HEK293 (cell line): ENCODE measurements around the gene IGF1R.

ENCODE experiments used
- CTCF ChIA-PET: fragments of 350-600 bp; formaldehyde crosslinking; extraction: SDS; loops from one replicate; lab custom pipeline; 2021; ENCODE audit warnings: antibody characterized with exemption; lab: Yijun Ruan, JAX
- POLR2A ChIA-PET: fragments of 300-600 bp; formaldehyde crosslinking; extraction: SDS; loops from one replicate; lab custom pipeline; 2020; ENCODE audit warnings: antibody characterized with exemption, inconsistent platforms; lab: Yijun Ruan, JAX
- H3K27ac ChIP-seq: fragments of 200-500 bp; sonication (Bioruptor generic); 2 replicates; pipeline ENCODE4 v1.5.1; 2014; ENCODE audit warnings: low read depth, low read length, control low read depth, inconsistent platforms; ENCODE audit errors: extremely low read depth
- H3K36me3 ChIP-seq, 2 experiments: fragments of 200-500 bp in 1 of 2; sonication (Bioruptor generic) in 1 of 2; 1 replicate in 1 of 2; 2 replicates in 1 of 2; pipeline ENCODE4 v1.5.1; 2014 to 2017; ENCODE audit warnings: inconsistent platforms in 2 of 2, low read length in 2 of 2; ENCODE audit not compliant: control insufficient read depth in 2 of 2, insufficient read depth in 1 of 2
- H3K4me1 ChIP-seq: fragments of 200-500 bp; sonication (Bioruptor generic); 2 replicates; pipeline ENCODE4 v1.5.1; 2014; ENCODE audit warnings: mild to moderate bottlenecking, low read length, inconsistent platforms; ENCODE audit not compliant: control insufficient read depth, insufficient read depth
- H3K4me3 ChIP-seq: 2 replicates; pipeline ENCODE4 v1.5.1; 2011; ENCODE audit warnings: low read depth, mild to moderate bottlenecking, control low read depth, low read length, moderate library complexity
- H3K9me3 ChIP-seq: fragments of 200-500 bp; sonication (Bioruptor generic); 2 replicates; pipeline ENCODE4 v1.5.1; 2014; ENCODE audit warnings: low read depth, low read length, inconsistent platforms; ENCODE audit not compliant: control insufficient read depth, insufficient read depth
- EGR2 ChIP-seq: fragments of 450-650 bp; formaldehyde crosslinking; IDR thresholded peaks from 2 replicates; pipeline ENCODE4 v1.5.1; 2016; ENCODE audit warnings: low read depth, missing biosample characterization, missing genetic modification characterization
- GLIS1 ChIP-seq: fragments of 450-650 bp; formaldehyde crosslinking; IDR thresholded peaks from 2 replicates; pipeline ENCODE4 v1.5.1; 2016; ENCODE audit warnings: missing biosample characterization, missing genetic modification characterization
- KLF10 ChIP-seq: fragments of 450-650 bp; IDR thresholded peaks from 2 replicates; pipeline ENCODE4 v1.5.1; 2018; ENCODE audit warnings: missing biosample characterization, mild to moderate bottlenecking, missing genetic modification characterization
- OSR2 ChIP-seq: fragments of 450-650 bp; formaldehyde crosslinking; IDR thresholded peaks from 2 replicates; pipeline ENCODE4 v1.5.1; 2016; ENCODE audit warnings: missing biosample characterization, missing genetic modification characterization
- PRDM10 ChIP-seq: fragments of 450-650 bp; formaldehyde crosslinking; IDR thresholded peaks from 2 replicates; pipeline ENCODE4 v1.5.1; 2016; ENCODE audit warnings: missing biosample characterization, missing genetic modification characterization
- SCRT1 ChIP-seq: fragments of 450-650 bp; formaldehyde crosslinking; IDR thresholded peaks from 2 replicates; pipeline ENCODE4 v1.5.1; 2016; ENCODE audit warnings: missing biosample characterization, missing genetic modification characterization, borderline replicate concordance
- SCRT2 ChIP-seq: fragments of 450-650 bp; formaldehyde crosslinking; IDR thresholded peaks from 2 replicates; pipeline ENCODE4 v1.5.1; 2016; ENCODE audit warnings: missing biosample characterization, missing genetic modification characterization
- SP2 ChIP-seq: fragments of 450-650 bp; formaldehyde crosslinking; IDR thresholded peaks from 2 replicates; pipeline ENCODE4 v1.5.1; 2016; ENCODE audit warnings: missing biosample characterization, missing genetic modification characterization
- SP3 ChIP-seq: fragments of 450-650 bp; formaldehyde crosslinking; IDR thresholded peaks from 2 replicates; pipeline ENCODE4 v1.5.1; 2016; ENCODE audit warnings: missing biosample characterization, missing genetic modification characterization
- SP7 ChIP-seq: fragments of 450-650 bp; formaldehyde crosslinking; IDR thresholded peaks from 2 replicates; pipeline ENCODE4 v1.5.1; 2016; ENCODE audit warnings: missing biosample characterization, missing genetic modification characterization
- TCF7L2 ChIP-seq: IDR thresholded peaks from 2 replicates; pipeline ENCODE4 v1.6.1; 2011; ENCODE audit warnings: low read depth, mild to moderate bottlenecking, inconsistent platforms, low read length, moderate library complexity, borderline replicate concordance
- WT1 ChIP-seq: fragments of 450-650 bp; formaldehyde crosslinking; IDR thresholded peaks from 2 replicates; pipeline ENCODE4 v1.5.1; 2016; ENCODE audit warnings: missing biosample characterization, missing genetic modification characterization
- ZBTB44 ChIP-seq: fragments of 450-650 bp; IDR thresholded peaks from 2 replicates; pipeline ENCODE4 v1.5.1; 2018; ENCODE audit warnings: missing biosample characterization, mild to moderate bottlenecking, missing genetic modification characterization
- ZBTB48 ChIP-seq: fragments of 450-650 bp; formaldehyde crosslinking; IDR thresholded peaks from 2 replicates; pipeline ENCODE4 v1.5.1; 2016; ENCODE audit warnings: missing biosample characterization, missing genetic modification characterization
- ZFP41 ChIP-seq: fragments of 450-650 bp; formaldehyde crosslinking; IDR thresholded peaks from 2 replicates; pipeline ENCODE4 v1.5.1; 2016; ENCODE audit warnings: missing biosample characterization, missing genetic modification characterization, borderline replicate concordance
- ZNF132 ChIP-seq: fragments of 450-650 bp; formaldehyde crosslinking; IDR thresholded peaks from 2 replicates; pipeline ENCODE4 v1.5.1; 2017; ENCODE audit warnings: missing biosample characterization, missing genetic modification characterization, borderline replicate concordance
- ZNF155 ChIP-seq: fragments of 450-650 bp; formaldehyde crosslinking; IDR thresholded peaks from 2 replicates; pipeline ENCODE4 v1.5.1; 2016; ENCODE audit warnings: missing biosample characterization, missing genetic modification characterization
- ZNF18 ChIP-seq: fragments of 450-650 bp; formaldehyde crosslinking; IDR thresholded peaks from 2 replicates; pipeline ENCODE4 v1.5.1; 2016; ENCODE audit warnings: missing biosample characterization, missing genetic modification characterization
- ZNF211 ChIP-seq: fragments of 450-650 bp; formaldehyde crosslinking; IDR thresholded peaks from 2 replicates; pipeline ENCODE4 v1.5.1; 2016; ENCODE audit warnings: low read depth, missing biosample characterization, missing genetic modification characterization
- ZNF248 ChIP-seq: fragments of 450-650 bp; formaldehyde crosslinking; IDR thresholded peaks from 2 replicates; pipeline ENCODE4 v1.5.1; 2017; ENCODE audit warnings: missing biosample characterization, missing genetic modification characterization
- ZNF341 ChIP-seq: fragments of 450-650 bp; formaldehyde crosslinking; IDR thresholded peaks from 2 replicates; pipeline ENCODE4; 2016; ENCODE audit warnings: low read depth, missing biosample characterization, missing genetic modification characterization
- ZNF354C ChIP-seq: fragments of 450-650 bp; formaldehyde crosslinking; IDR thresholded peaks from 2 replicates; pipeline ENCODE4 v1.5.1; 2016; ENCODE audit warnings: missing biosample characterization, missing genetic modification characterization, low read depth, borderline replicate concordance
- ZNF366 ChIP-seq: fragments of 450-650 bp; formaldehyde crosslinking; conservative IDR thresholded peaks from 2 replicates; pipeline ENCODE4 v1.5.1; 2016; ENCODE audit warnings: missing biosample characterization, missing genetic modification characterization
- ZNF404 ChIP-seq: fragments of 450-650 bp; formaldehyde crosslinking; IDR thresholded peaks from 2 replicates; pipeline ENCODE4 v1.5.1; 2017; ENCODE audit warnings: missing biosample characterization, missing genetic modification characterization
- ZNF48 ChIP-seq: fragments of 450-650 bp; formaldehyde crosslinking; IDR thresholded peaks from 2 replicates; pipeline ENCODE4 v1.5.1; 2016; ENCODE audit warnings: missing biosample characterization, missing genetic modification characterization
- ZNF501 ChIP-seq: fragments of 450-650 bp; formaldehyde crosslinking; IDR thresholded peaks from 2 replicates; pipeline ENCODE4 v1.5.1; 2016; ENCODE audit warnings: missing biosample characterization, missing genetic modification characterization
- ZNF561 ChIP-seq: fragments of 450-650 bp; IDR thresholded peaks from 2 replicates; pipeline ENCODE4 v1.5.1; 2018; ENCODE audit warnings: missing biosample characterization, missing genetic modification characterization, borderline replicate concordance
- ZNF629 ChIP-seq: fragments of 450-650 bp; formaldehyde crosslinking; IDR thresholded peaks from 2 replicates; pipeline ENCODE4 v1.5.1; 2017; ENCODE audit warnings: missing biosample characterization, missing genetic modification characterization
- ZNF660 ChIP-seq: fragments of 450-650 bp; IDR thresholded peaks from 2 replicates; pipeline ENCODE4 v1.5.1; 2018; ENCODE audit warnings: missing biosample characterization, mild to moderate bottlenecking, missing genetic modification characterization
- ZNF785 ChIP-seq: fragments of 450-650 bp; formaldehyde crosslinking; IDR thresholded peaks from 2 replicates; pipeline ENCODE4 v1.5.1; 2016; ENCODE audit warnings: missing biosample characterization, missing genetic modification characterization

The IGF1R gene

GRCh38 chr15:98872774-98873173 is 224.4 kb downstream of the IGF1R start:
- ChIA-PET POLR2A (no interaction called here), CTCF (interaction anchor here (0.6 to 3.5 kb wide), 14 partner anchors 8 to 354 kb away, joined by 3 to 32 read pairs (median 5); no protein-coding TSS in a partner anchor)
- Histone ChIP-seq H3K4me1 (peaks cover 32% of the 10 kb centered on the region), H3K4me3 (no peak overlapping the region), H3K36me3 (no peaks in the 10 kb centered on the region), H3K27ac (no peak overlapping the region), H3K9me3 (no peaks in the 10 kb centered on the region)
- TF ChIP-seq SCRT1 (no peak), ZNF629 (tag by site-specific recombination) (no peak), ZNF248 (tag by site-specific recombination) (no peak), WT1 (tag by site-specific recombination) (no peak), OSR2 (tag by site-specific recombination) (0 out of 2 replicates have a peak, but pooled peaks have one; percentile 25), ZNF155 (tag by site-specific recombination) (no peak), ZNF660 (tag by site-specific recombination) (no peak), ZBTB48 (tag by site-specific recombination) (0 out of 2 replicates have a peak, but pooled peaks have one; percentile 36), ZNF354C (no peak), TCF7L2 (no peak), ZNF785 (no peak), ZNF404 (tag by site-specific recombination) (no peak), SCRT2 (tag by site-specific recombination) (no peak), ZNF132 (tag by site-specific recombination) (no peak)

GRCh38 chr15:98873441-98874218 is 225.3 kb downstream of the IGF1R start:
- CTCF ChIA-PET = interaction anchor here (0.6 to 3.5 kb wide), 13 partner anchors 9 to 354 kb away, joined by 3 to 32 read pairs (median 5); no protein-coding TSS in a partner anchor
- Histone ChIP-seq H3K4me1 (peaks cover 32% of the 10 kb centered on the region), H3K27ac (peak overlapping the region; percentile 18; the same call in 1 of the 2 replicates), H3K36me3 (no peaks in the 10 kb centered on the region), H3K4me3 (peak overlapping the region; percentile 1), H3K9me3 (no peaks in the 10 kb centered on the region)
- POLR2A ChIA-PET = interaction anchor here (0.6 to 1.8 kb wide), 5 partner anchors 15 to 30 kb away, joined by 3 to 9 read pairs (median 3); no protein-coding TSS in a partner anchor
- TF ChIP-seq SP2 (tag by site-specific recombination) (0 out of 2 replicates have a peak, but pooled peaks have one; percentile 10), ZFP41 (tag by site-specific recombination) (no peak), SP3 (peak; percentile 65), ZNF211 (no peak), ZBTB44 (tag by site-specific recombination) (peak; percentile 73), ZNF366 (peak; percentile 83), ZNF561 (tag by site-specific recombination) (peak; percentile 74; the same call in 1 of the 2 replicates), PRDM10 (tag by site-specific recombination) (peak; percentile 76), EGR2 (tag by site-specific recombination) (peak; percentile 67), KLF10 (tag by site-specific recombination) (peak; percentile 58), ZNF341 (tag by site-specific recombination) (peak; percentile 93), SP7 (tag by site-specific recombination) (0 out of 2 replicates have a peak, but pooled peaks have one; percentile 34), GLIS1 (tag by site-specific recombination) (peak; percentile 71), ZNF48 (tag by site-specific recombination) (no peak), ZNF18 (tag by site-specific recombination) (peak; percentile 68), ZNF501 (tag by site-specific recombination) (no peak)
